Keratinocyte (primary cell): Measurements from ENCODE around the gene HS3ST2.

Experiments used
- EZH2 ChIP-seq: IDR thresholded peaks from one replicate; pipeline ENCODE4 v1.6.1; 2012; ENCODE audit warnings: inconsistent platforms, mild to moderate bottlenecking, low read length, moderate library complexity
- TF ChIP-seq, protein P1 (sequence below), 3 experiments: IDR thresholded peaks in 1 of 3; conservative IDR thresholded peaks in 1 of 3; optimal IDR thresholded peaks in 1 of 3; 2 replicates in 2 of 3; 3 replicates in 1 of 3; pipeline versions ENCODE3 to v1.5.1; 2011; ENCODE audit warnings: low read length in 3 of 3, mild to moderate bottlenecking in 3 of 3, moderate library complexity in 2 of 3, control low read depth in 1 of 3, inconsistent platforms in 1 of 3; ENCODE audit not compliant: insufficient read depth in 2 of 3; ENCODE audit errors: extremely low read depth in 1 of 3

DNA sequence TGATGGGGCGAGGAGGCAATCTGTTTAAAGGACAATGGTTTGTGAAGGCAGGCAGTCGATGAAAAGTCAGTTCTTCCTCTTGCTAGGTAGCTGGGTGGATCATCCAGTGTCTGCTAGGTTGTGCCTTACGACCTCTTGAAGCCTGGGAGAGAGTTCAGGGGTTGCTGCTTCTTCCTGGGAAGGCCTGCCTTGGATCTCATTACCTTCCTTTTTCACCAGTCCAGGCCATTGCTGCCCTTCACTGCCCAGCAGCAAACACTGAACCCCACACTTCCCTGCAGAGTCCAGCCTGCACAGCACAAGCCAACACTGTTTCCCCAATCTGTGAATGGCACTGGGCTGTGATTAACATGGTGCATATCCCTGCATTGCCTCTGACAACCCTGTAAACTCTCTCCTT is 24.7 kb downstream of the HS3ST2 start:
- TF ChIP-seq, protein P1, sequence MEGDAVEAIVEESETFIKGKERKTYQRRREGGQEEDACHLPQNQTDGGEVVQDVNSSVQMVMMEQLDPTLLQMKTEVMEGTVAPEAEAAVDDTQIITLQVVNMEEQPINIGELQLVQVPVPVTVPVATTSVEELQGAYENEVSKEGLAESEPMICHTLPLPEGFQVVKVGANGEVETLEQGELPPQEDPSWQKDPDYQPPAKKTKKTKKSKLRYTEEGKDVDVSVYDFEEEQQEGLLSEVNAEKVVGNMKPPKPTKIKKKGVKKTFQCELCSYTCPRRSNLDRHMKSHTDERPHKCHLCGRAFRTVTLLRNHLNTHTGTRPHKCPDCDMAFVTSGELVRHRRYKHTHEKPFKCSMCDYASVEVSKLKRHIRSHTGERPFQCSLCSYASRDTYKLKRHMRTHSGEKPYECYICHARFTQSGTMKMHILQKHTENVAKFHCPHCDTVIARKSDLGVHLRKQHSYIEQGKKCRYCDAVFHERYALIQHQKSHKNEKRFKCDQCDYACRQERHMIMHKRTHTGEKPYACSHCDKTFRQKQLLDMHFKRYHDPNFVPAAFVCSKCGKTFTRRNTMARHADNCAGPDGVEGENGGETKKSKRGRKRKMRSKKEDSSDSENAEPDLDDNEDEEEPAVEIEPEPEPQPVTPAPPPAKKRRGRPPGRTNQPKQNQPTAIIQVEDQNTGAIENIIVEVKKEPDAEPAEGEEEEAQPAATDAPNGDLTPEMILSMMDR (optimal IDR thresholded peaks at IDR 0.05 in 1 of 3, IDR thresholded peaks at IDR 0.05 in 1 of 3, conservative IDR thresholded peaks at IDR 0.05 in 1 of 3; ENCODE audit: extremely low read depth in 1 of 3, insufficient read depth in 2 of 3, low read length in 3 of 3) = no peak
- no peak for TF ChIP-seq EZH2
